Heart left ventricle (tissue), 16 donors: ENCODE results near the gene CCDC107. TPM values are rescaled to one million over a fixed set of nuclear protein-coding genes. Genes with fewer than 3 reads are reported as not detected.

Source experiments
- ATAC-seq, 4 donors: fragments of 200-7000 bp; cut with Tn5 transposase; one replicate each; pipeline ENCODE4 v1.9.1; 2020 to 2022; ENCODE audit warnings: moderate library complexity in 4 of 4, mild to moderate bottlenecking in 3 of 4, moderate number of reproducible peaks in 1 of 4
- DNase-seq, 5 donors: peaks; one replicate each; pipeline ENCODE4 v3.0.0-alpha.2; 2020
- H3K27ac ChIP-seq, 12 donors: fragments of 200-600 bp; sonication (generic) in 4 of 12; one replicate each; pipeline versions ENCODE4 v1.5.0 to v1.8.0; 2016 to 2022; ENCODE audit warnings: mild to moderate bottlenecking in 2 of 12
- H3K27me3 ChIP-seq, 9 donors: fragments of 200-600 bp; sonication (generic) in 2 of 9; one replicate each; pipeline versions ENCODE4 v1.5.1 to v1.8.0; 2016 to 2022; ENCODE audit warnings: mild to moderate bottlenecking in 3 of 9
- H3K36me3 ChIP-seq, 9 donors: fragments of 200-600 bp; sonication (generic) in 2 of 9; one replicate each; pipeline versions ENCODE4 v1.5.0 to v1.8.0; 2018 to 2022; ENCODE audit warnings: mild to moderate bottlenecking in 2 of 9
- H3K4me1 ChIP-seq, 12 donors: fragments of 200-600 bp; sonication (generic) in 4 of 12; one replicate each; pipeline versions ENCODE4 v1.5.0 to v1.8.0; 2016 to 2022; ENCODE audit warnings: mild to moderate bottlenecking in 3 of 12
- H3K4me3 ChIP-seq, 12 donors: fragments of 200-600 bp; sonication (generic) in 4 of 12; one replicate each; pipeline versions ENCODE4 v1.5.0 to v1.8.0; 2017 to 2022; ENCODE audit warnings: mild to moderate bottlenecking in 9 of 12, moderate library complexity in 4 of 12
- H3K9me3 ChIP-seq, 12 donors: fragments of 200-600 bp; sonication (generic) in 4 of 12; one replicate each; pipeline versions ENCODE4 v1.5.0 to v1.8.0; 2016 to 2022; ENCODE audit warnings: mild to moderate bottlenecking in 1 of 12
- POLR2A ChIP-seq, 2 donors: fragments of 450-650 bp; IDR thresholded peaks; one replicate each; pipeline ENCODE4 v1.6.1; 2017; ENCODE audit warnings: antibody characterized with exemption in 2 of 2, mild to moderate bottlenecking in 2 of 2, moderate library complexity in 2 of 2
- WGBS, 4 donors: extraction: QIAGEN DNeasy Blood & Tissue Kit in 2 of 4; methylation state at CpG; one replicate each; pipeline versions ENCODE4 v1.1.5 to v1.1.7; 2013 to 2018; 5-methylcytosine and 5-hydroxymethylcytosine counted together
- intact Hi-C, 10 donors: fragments of 100-400 bp; cut with DNase I; formaldehyde crosslinking; loops; one replicate each; pipeline versions ENCODE4 v1.11.1 to v1.14.2; 2022
- polyA plus RNA-seq, 2 donors: library from polyadenylated mRNA; stranded (reverse); fragments of 200-250 nt; gene quantifications; one replicate each; pipeline ENCODE4 v1.2.3, GENCODE V29; 2013
- total RNA-seq, 9 donors: library from RNA; depleted of rRNA in 2 of 9; stranded (reverse); fragments of >200 nt in 2 of 9; fragmentation: NEBNext Ultra II Directional in 3 of 9; extraction: Animal tissue kit (Norgen Biotek cat#: 25700) in 3 of 9; gene quantifications; one replicate each; pipeline versions ENCODE4 v1.1.0 to v1.2.4, GENCODE V29; 2016 to 2023
- TF ChIP-seq, protein P1 (sequence below), 12 donors: fragments of 200-600 bp; sonication (generic) in 4 of 12; IDR thresholded peaks; one replicate each; pipeline versions ENCODE4 v1.5.0 to v1.8.0; 2018 to 2022; ENCODE audit warnings: antibody characterized with exemption in 12 of 12, mild to moderate bottlenecking in 5 of 12
- donor health status: ischemic (EF 13 %, LVEDD 7.1; RV severe dilation, severe dysfunction).
- donor health status: healthy with polysubstance abuse.
- donor health status: DM: no; HTN: yes; CAD: no.
- donor health status: DM: no; HTN: no; CAD: no.
- donor health status: ischemic (EF 25% LVEDD 6.9; RV normal size, moderate dysfunction).
- donor health status: ischemic (EF 25% LVEDD 5.7; RV mildly dilated, moderate dysfunction).
- donor health status: healthy.
- donor health status: DM: yes; HTN: yes; CAD: no.
- donor health status: ischemic (EF 35%, LVEDD 5.7; RV mildly dilated, moderate dysfunction).
- donor health status: nonischemic (EF 11% LVEDD 7.7; RV severe dilation, severe dysfunction).
- donor health status: DM: yes; HTN: yes; CAD: no.
- donor health status: PGD.
- donor health status: ischemic (EF 29% LVEDD 5.4; RV normal size, mild dysfunction).
- donor health status: nonischemic (EF 23%, LVEDD 6.1; RV moderate dilation, normal function).

Gene CCDC107
- total and polyA plus RNA-seq, 11 donors, result 35.5 to 116 (median 46.5) TPM

DNA sequence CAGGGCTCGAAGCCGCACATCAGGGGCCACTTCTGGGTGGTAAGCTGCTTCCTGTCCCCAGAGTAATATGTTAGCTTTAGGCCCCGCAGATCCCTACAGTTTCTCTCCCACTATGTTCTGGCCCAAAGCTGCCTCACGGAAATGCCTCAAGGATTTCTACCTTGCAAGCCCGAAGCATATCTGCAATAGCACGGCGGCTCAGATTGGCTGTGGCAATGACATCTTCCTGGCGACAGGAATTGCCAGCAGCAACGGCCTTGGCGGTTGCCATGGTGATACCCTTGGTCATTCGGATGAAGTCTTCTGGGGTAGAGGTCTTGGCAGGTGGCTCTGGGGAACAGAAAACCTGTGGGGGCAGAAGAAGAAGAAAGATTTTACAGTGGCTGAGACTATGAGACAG is 41.9 kb downstream of the CCDC107 start:
- 78 to 90% (median 86%) methylated on average over 11 of the region's 11 CpGs for WGBS, 4 donors

DNA sequence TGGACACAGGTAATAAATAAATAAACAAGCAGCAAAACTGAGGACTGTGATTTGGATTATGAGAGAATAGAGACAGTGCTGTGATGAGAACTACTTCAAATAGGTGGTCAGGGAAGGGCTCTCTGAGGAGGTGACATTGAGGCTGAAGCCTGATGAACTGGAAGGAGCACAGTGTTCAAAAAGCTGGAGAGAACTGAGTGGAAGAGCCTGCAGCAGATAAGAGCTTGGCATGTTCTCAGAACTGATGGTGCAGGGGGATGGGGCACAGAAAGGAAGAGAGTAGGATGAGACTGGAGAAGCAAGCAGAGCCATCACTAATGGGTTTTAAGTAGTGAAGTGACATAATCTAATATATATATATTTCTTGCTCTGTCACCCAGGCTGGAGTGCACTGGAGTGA is 42.9 kb downstream of the CCDC107 start:
- Histone ChIP-seq H3K36me3 (peaks cover 15 to 100% (median 99%) of the 10 kb centered on the region in 9 donors), H3K27ac (peak overlapping the region in 8 of 12 donors; percentile 3 to 74 (median 40)), H3K4me3 (no peak overlapping the region), H3K27me3 (no peaks in the 10 kb centered on the region), H3K4me1 (peaks cover 0 to 21% (median 7%) of the 10 kb centered on the region in 12 donors), H3K9me3 (no peaks in the 10 kb centered on the region)
- DNase-seq (peak in 2 of 5 donors; percentile 25 to 38), ATAC-seq (peak; percentile 50 to 59 (median 58))
- no peak for TF ChIP-seq POLR2A (IDR thresholded peaks at IDR 0.05)
- TF ChIP-seq, protein P1, sequence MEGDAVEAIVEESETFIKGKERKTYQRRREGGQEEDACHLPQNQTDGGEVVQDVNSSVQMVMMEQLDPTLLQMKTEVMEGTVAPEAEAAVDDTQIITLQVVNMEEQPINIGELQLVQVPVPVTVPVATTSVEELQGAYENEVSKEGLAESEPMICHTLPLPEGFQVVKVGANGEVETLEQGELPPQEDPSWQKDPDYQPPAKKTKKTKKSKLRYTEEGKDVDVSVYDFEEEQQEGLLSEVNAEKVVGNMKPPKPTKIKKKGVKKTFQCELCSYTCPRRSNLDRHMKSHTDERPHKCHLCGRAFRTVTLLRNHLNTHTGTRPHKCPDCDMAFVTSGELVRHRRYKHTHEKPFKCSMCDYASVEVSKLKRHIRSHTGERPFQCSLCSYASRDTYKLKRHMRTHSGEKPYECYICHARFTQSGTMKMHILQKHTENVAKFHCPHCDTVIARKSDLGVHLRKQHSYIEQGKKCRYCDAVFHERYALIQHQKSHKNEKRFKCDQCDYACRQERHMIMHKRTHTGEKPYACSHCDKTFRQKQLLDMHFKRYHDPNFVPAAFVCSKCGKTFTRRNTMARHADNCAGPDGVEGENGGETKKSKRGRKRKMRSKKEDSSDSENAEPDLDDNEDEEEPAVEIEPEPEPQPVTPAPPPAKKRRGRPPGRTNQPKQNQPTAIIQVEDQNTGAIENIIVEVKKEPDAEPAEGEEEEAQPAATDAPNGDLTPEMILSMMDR (IDR thresholded peaks at IDR 0.05), result no peak
- intact Hi-C loops, result loop anchor here in 1 of 10 donors (1.0 kb wide), 1 partner anchor 15 kb away; no protein-coding TSS in a partner anchor

More for the DNA sequence above, 41.9 kb downstream of the CCDC107 start:
- intact Hi-C loops, result no loop called here
- Histone ChIP-seq H3K4me1 (peaks cover 0 to 19% (median 7%) of the 10 kb centered on the region in 12 donors), H3K27me3 (no peaks in the 10 kb centered on the region), H3K9me3 (no peaks in the 10 kb centered on the region), H3K4me3 (no peak overlapping the region), H3K27ac (peak overlapping the region in 4 of 12 donors; percentile 3 to 74 (median 54)), H3K36me3 (peaks cover 6 to 100% (median 94%) of the 10 kb centered on the region in 9 donors)
- no peak for TF ChIP-seq POLR2A (IDR thresholded peaks at IDR 0.05)
- TF ChIP-seq, protein P1 (IDR thresholded peaks at IDR 0.05), result no peak
- DNase-seq (peak in 2 of 5 donors; percentile 4 to 20), ATAC-seq (no peak)

DNA sequence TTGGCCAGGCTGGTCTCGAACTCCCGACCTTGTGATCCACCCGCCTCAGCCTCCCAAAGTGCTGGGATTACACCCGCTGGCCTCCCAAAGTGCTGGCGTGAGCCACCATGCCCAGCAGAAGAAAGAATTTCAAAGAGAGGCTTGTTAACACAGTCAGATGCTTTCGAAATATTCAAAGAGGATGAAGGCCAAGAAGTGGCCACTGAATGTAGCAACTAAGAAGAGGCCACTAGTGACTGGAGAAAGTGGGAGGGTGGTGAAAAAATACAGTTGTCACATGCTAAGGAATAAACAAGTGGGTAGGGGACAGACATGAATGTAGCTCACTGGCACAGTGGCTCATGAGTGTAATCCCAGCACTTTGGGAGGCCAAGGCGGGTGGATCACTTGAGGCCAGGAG is 44.6 kb downstream of the CCDC107 start:
- ATAC-seq, result no peak
- intact Hi-C loops, result no loop called here
- no peaks in the 10 kb centered on the region for H3K9me3 ChIP-seq
- WGBS, 4 donors, result 97 to 99% (median 98%) methylated on average over 7 of the region's 7 CpGs
- no peak overlapping the region for H3K4me3 ChIP-seq
- no peak for TF ChIP-seq POLR2A (IDR thresholded peaks at IDR 0.05)
- TF ChIP-seq, protein P1 (IDR thresholded peaks at IDR 0.05), result no peak
- H3K36me3 ChIP-seq, result peaks cover 16 to 100% (median 100%) of the 10 kb centered on the region in 9 donors
- peak in 2 of 5 donors; percentile 2 to 3 for DNase-seq
- no peaks in the 10 kb centered on the region for H3K27me3 ChIP-seq
- peaks cover 0 to 21% (median 4%) of the 10 kb centered on the region in 12 donors for H3K4me1 ChIP-seq
- H3K27ac ChIP-seq, result peak overlapping the region in 1 of 12 donors; percentile 16

DNA sequence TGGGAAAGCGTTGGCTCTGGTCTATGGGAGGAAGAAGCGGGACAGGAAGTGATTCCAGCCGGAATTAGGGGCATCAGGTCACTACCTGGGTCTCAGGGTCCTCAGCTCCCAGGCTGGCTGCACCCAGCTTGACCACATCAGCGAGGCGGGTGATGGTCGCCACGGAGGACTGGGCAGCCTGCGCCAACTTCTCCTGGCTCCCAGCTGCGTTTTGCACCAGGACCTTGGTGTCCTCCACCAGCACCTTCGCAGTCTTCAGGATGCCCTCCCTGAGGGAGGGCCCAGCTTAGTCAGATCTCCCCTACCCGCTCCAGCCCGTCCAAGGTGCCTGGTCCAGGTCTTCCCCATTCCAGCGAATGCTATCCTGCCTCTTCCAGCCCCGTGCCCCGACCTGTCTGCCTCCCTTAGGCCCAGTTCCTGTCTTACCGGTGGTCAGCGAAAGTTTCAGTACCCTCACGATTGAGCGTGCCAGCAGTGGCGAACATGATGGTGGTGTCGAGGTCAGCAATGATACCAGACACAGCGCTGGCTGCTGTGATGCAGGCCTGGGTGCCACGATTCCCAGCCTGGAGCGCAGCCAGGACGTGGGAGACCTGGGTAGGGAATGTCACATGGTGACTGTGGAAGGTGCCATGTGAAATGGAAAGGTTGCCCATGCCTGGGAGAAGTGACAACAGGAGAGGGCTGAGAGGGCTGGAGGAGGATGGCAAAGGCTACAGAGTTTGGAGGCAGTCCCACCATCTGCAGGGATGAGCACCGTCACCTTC is 46.0 kb downstream of the CCDC107 start:
- H3K9me3 ChIP-seq, result no peaks in the 10 kb centered on the region
- peak in 3 of 5 donors; percentile 53 to 69 (median 58) for DNase-seq
- TF ChIP-seq, protein P1 (IDR thresholded peaks at IDR 0.05), result no peak
- no peak for TF ChIP-seq POLR2A (IDR thresholded peaks at IDR 0.05)
- intact Hi-C loops, result no loop called here
- H3K4me3 ChIP-seq, result no peak overlapping the region
- peak; percentile 51 to 73 (median 55) for ATAC-seq
- H3K4me1 ChIP-seq, result peaks cover 0 to 21% (median 4%) of the 10 kb centered on the region in 12 donors
- H3K27me3 ChIP-seq, result no peaks in the 10 kb centered on the region
- 86 to 89% (median 86%) methylated on average over 26 of the region's 26 CpGs for WGBS, 4 donors
- peak overlapping the region in 2 of 12 donors; percentile 27 to 59 for H3K27ac ChIP-seq
- peaks cover 13 to 100% (median 100%) of the 10 kb centered on the region in 9 donors for H3K36me3 ChIP-seq
